Measurements from ENCODE around the gene SERPINA6.
"Not testable (repeated sequence)": the region's sequence is repeated elsewhere in the genome, so short reads cannot be mapped to it uniquely, and the experiment has no call there.

SERPINA6 gene

GRCh38 chr14:94276898-94277561, 46.1 kb downstream of the SERPINA6 start:
- H4K8ac ChIP-seq (ENCODE audit: low read depth, low read length); H3K18ac ChIP-seq (ENCODE audit: low read length); H2BK120ac ChIP-seq (ENCODE audit: insufficient read depth, low read length, poor library complexity); H3K9ac ChIP-seq (ENCODE audit: low read length); H2AK5ac ChIP-seq (ENCODE audit: low read length); H3K23ac ChIP-seq (ENCODE audit: low read length); H3K27me3 ChIP-seq (ENCODE audit: insufficient read depth, low read length); H2BK12ac ChIP-seq (ENCODE audit: low read length); H4K91ac ChIP-seq (ENCODE audit: low read depth, low read length); H3K9me3 ChIP-seq (ENCODE audit: insufficient read depth, low read depth, low read length); H3K4me2 ChIP-seq (ENCODE audit: low read length); H3K14ac ChIP-seq (ENCODE audit: low read length); H3K79me1 ChIP-seq (ENCODE audit: low read length); H2AFZ ChIP-seq (ENCODE audit: insufficient read depth, low read length, poor library complexity); H4K12ac ChIP-seq (ENCODE audit: low read depth, low read length); H3K79me2 ChIP-seq (ENCODE audit: control insufficient read depth, insufficient read depth, low read length, poor library complexity); H3K4ac ChIP-seq (ENCODE audit: low read depth, low read length); H2BK5ac ChIP-seq (ENCODE audit: low read depth, low read length, poor library complexity); H3K27ac ChIP-seq (ENCODE audit: low read depth, low read length); H3K4me1 ChIP-seq (ENCODE audit: control insufficient read depth in 1 of 2, insufficient read depth in 2 of 2, low read length in 2 of 2); H3K4me3 ChIP-seq (ENCODE audit: low read depth, low read length); H3K36me3 ChIP-seq (ENCODE audit: control insufficient read depth in 1 of 2, insufficient read depth in 2 of 2, low read length in 2 of 2): not testable (repeated sequence)
- DNase-seq: peak in 1 of 2 donors; percentile 13
- no CpG with 5 or more reads among the region's 11 CpGs for WGBS (ENCODE audit: extremely low coverage, insufficient coverage, insufficient read length)

DNA sequence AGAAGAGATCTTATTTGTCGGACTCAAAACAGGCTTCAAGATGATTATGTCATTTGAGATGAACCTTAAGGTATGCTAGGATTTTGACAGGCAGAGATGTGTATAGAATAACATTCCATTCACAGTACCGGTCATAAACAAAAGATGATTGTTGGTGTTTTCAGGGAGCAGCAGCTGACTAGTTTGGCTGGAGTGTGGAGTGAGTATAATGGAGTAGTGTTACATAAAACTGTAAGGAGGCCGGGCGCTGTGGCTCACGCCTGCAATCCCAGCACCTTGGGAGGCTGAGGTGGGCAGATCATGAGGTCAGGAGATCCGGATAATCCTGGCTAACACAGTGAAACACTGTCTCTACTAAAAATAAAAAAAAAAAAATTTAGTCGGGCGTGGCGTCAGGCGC, 54.0 kb downstream of the SERPINA6 start:
- no peak overlapping the region for H3K9ac ChIP-seq (ENCODE audit: low read length)
- H4K12ac ChIP-seq (ENCODE audit: low read depth, low read length): no peak overlapping the region
- no peak overlapping the region for H2BK120ac ChIP-seq (ENCODE audit: insufficient read depth, low read length, poor library complexity)
- H3K18ac ChIP-seq (ENCODE audit: low read length): no peak overlapping the region
- no peaks in the 10 kb centered on the region for H3K79me2 ChIP-seq (ENCODE audit: control insufficient read depth, insufficient read depth, low read length, poor library complexity)
- H2AFZ ChIP-seq (ENCODE audit: insufficient read depth, low read length, poor library complexity): no peak overlapping the region
- no peaks in the 10 kb centered on the region for H3K27me3 ChIP-seq (ENCODE audit: insufficient read depth, low read length)
- no peak overlapping the region for H2BK12ac ChIP-seq (ENCODE audit: low read length)
- H3K79me1 ChIP-seq (ENCODE audit: low read length): no peaks in the 10 kb centered on the region
- no peak for DNase-seq
- H3K27ac ChIP-seq (ENCODE audit: low read depth, low read length): no peak overlapping the region
- no peak overlapping the region for H4K8ac ChIP-seq (ENCODE audit: low read depth, low read length)
- H3K4me1 ChIP-seq (ENCODE audit: control insufficient read depth in 1 of 2, insufficient read depth in 2 of 2, low read length in 2 of 2): no peaks in the 10 kb centered on the region
- no peak overlapping the region for H3K14ac ChIP-seq (ENCODE audit: low read length)
- no CpG with 5 or more reads among the region's 10 CpGs for WGBS (ENCODE audit: extremely low coverage, insufficient coverage, insufficient read length)
- no peak overlapping the region for H3K4me3 ChIP-seq (ENCODE audit: low read depth, low read length)
- H2BK5ac ChIP-seq (ENCODE audit: low read depth, low read length, poor library complexity): no peak overlapping the region
- no peaks in the 10 kb centered on the region for H3K36me3 ChIP-seq (ENCODE audit: control insufficient read depth in 1 of 2, insufficient read depth in 2 of 2, low read length in 2 of 2)
- no peak overlapping the region for H3K23ac ChIP-seq (ENCODE audit: low read length)
- no peak overlapping the region for H3K4ac ChIP-seq (ENCODE audit: low read depth, low read length)
- H4K91ac ChIP-seq (ENCODE audit: low read depth, low read length): no peak overlapping the region
- no peaks in the 10 kb centered on the region for H3K9me3 ChIP-seq (ENCODE audit: insufficient read depth, low read depth, low read length)
- H3K4me2 ChIP-seq (ENCODE audit: low read length): no peak overlapping the region
- no peak overlapping the region for H2AK5ac ChIP-seq (ENCODE audit: low read length)

DNA sequence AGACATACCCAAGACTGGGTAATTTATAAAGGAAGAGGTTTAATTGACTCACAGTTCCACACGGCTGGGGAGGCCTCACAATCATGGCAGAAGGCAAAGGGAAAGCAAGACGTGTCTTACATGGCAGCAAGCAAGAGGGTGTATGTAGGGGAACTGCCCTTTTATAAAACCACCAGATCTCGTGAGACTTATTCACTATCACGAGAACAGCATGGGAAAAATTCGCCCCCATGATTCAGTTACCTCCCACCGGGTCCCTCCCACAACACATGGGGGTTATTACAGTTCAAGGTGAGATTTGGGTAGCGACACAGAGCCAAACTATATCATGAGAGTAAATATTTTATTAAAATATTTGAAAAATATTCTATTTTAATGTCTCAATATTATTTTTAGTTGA, 54.6 kb downstream of the SERPINA6 start:
- not testable (repeated sequence) for H2BK12ac ChIP-seq (ENCODE audit: low read length); H3K4ac ChIP-seq (ENCODE audit: low read depth, low read length); H2AFZ ChIP-seq (ENCODE audit: insufficient read depth, low read length, poor library complexity); H3K9ac ChIP-seq (ENCODE audit: low read length); H2AK5ac ChIP-seq (ENCODE audit: low read length); H3K27me3 ChIP-seq (ENCODE audit: insufficient read depth, low read length); H3K79me2 ChIP-seq (ENCODE audit: control insufficient read depth, insufficient read depth, low read length, poor library complexity); H2BK120ac ChIP-seq (ENCODE audit: insufficient read depth, low read length, poor library complexity); DNase-seq; H4K8ac ChIP-seq (ENCODE audit: low read depth, low read length); H3K36me3 ChIP-seq (ENCODE audit: control insufficient read depth in 1 of 2, insufficient read depth in 2 of 2, low read length in 2 of 2); H3K4me3 ChIP-seq (ENCODE audit: low read depth, low read length); H2BK5ac ChIP-seq (ENCODE audit: low read depth, low read length, poor library complexity); H3K23ac ChIP-seq (ENCODE audit: low read length); H4K12ac ChIP-seq (ENCODE audit: low read depth, low read length); H4K91ac ChIP-seq (ENCODE audit: low read depth, low read length); H3K18ac ChIP-seq (ENCODE audit: low read length); H3K14ac ChIP-seq (ENCODE audit: low read length); H3K9me3 ChIP-seq (ENCODE audit: insufficient read depth, low read depth, low read length); H3K4me1 ChIP-seq (ENCODE audit: control insufficient read depth in 1 of 2, insufficient read depth in 2 of 2, low read length in 2 of 2); H3K79me1 ChIP-seq (ENCODE audit: low read length); H3K4me2 ChIP-seq (ENCODE audit: low read length); H3K27ac ChIP-seq (ENCODE audit: low read depth, low read length)
- WGBS (ENCODE audit: extremely low coverage, insufficient coverage, insufficient read length): no CpG with 5 or more reads among the region's 7 CpGs

DNA sequence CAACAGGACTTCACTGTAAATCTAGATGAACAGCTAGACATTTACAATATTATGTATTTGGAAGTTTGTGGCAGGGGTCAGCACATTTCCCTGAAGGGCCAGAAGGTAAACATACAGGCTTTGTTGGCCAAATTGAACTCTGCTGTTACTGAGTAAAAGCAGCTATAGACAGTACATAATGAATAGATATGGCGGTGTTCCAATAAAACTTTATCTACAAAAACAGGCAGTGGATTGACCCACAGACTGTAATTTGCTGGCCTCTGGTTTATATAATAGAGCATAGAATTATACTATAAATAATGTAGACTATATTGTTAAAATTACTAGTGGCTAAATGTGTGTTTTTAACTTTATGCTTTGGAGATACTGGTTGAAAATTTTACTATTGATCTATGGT, 55.8 kb downstream of the SERPINA6 start:
- H3K9me3 ChIP-seq (ENCODE audit: insufficient read depth, low read depth, low read length): no peaks in the 10 kb centered on the region
- WGBS (ENCODE audit: extremely low coverage, insufficient coverage, insufficient read length): no CpG with 5 or more reads among the region's 1 CpG
- H2BK5ac ChIP-seq (ENCODE audit: low read depth, low read length, poor library complexity): no peak overlapping the region
- no peak overlapping the region for H3K23ac ChIP-seq (ENCODE audit: low read length)
- no peak overlapping the region for H4K12ac ChIP-seq (ENCODE audit: low read depth, low read length)
- H4K8ac ChIP-seq (ENCODE audit: low read depth, low read length): no peak overlapping the region
- no peaks in the 10 kb centered on the region for H3K79me1 ChIP-seq (ENCODE audit: low read length)
- no peaks in the 10 kb centered on the region for H3K79me2 ChIP-seq (ENCODE audit: control insufficient read depth, insufficient read depth, low read length, poor library complexity)
- no peak overlapping the region for H2BK120ac ChIP-seq (ENCODE audit: insufficient read depth, low read length, poor library complexity)
- no peaks in the 10 kb centered on the region for H3K36me3 ChIP-seq (ENCODE audit: control insufficient read depth in 1 of 2, insufficient read depth in 2 of 2, low read length in 2 of 2)
- DNase-seq: no peak
- H2AFZ ChIP-seq (ENCODE audit: insufficient read depth, low read length, poor library complexity): no peak overlapping the region
- H3K4me3 ChIP-seq (ENCODE audit: low read depth, low read length): no peak overlapping the region
- no peak overlapping the region for H3K4me2 ChIP-seq (ENCODE audit: low read length)
- no peak overlapping the region for H3K18ac ChIP-seq (ENCODE audit: low read length)
- no peak overlapping the region for H3K9ac ChIP-seq (ENCODE audit: low read length)
- H3K27ac ChIP-seq (ENCODE audit: low read depth, low read length): no peak overlapping the region
- H3K14ac ChIP-seq (ENCODE audit: low read length): no peak overlapping the region
- H3K27me3 ChIP-seq (ENCODE audit: insufficient read depth, low read length): no peaks in the 10 kb centered on the region
- H3K4ac ChIP-seq (ENCODE audit: low read depth, low read length): no peak overlapping the region
- no peaks in the 10 kb centered on the region for H3K4me1 ChIP-seq (ENCODE audit: control insufficient read depth in 1 of 2, insufficient read depth in 2 of 2, low read length in 2 of 2)
- no peak overlapping the region for H2BK12ac ChIP-seq (ENCODE audit: low read length)
- no peak overlapping the region for H4K91ac ChIP-seq (ENCODE audit: low read depth, low read length)
- no peak overlapping the region for H2AK5ac ChIP-seq (ENCODE audit: low read length)

All from trophoblast cell (in vitro differentiated cells and primary cell).